HG03066 (cell line): ENCODE measurements around the gene PBXIP1.
A peak's percentile ranks its signal among the peaks of the same experiment; 100 is the strongest.

Experiments used
- ATAC-seq: cut with Tn5 transposase; IDR thresholded peaks from one replicate; pipeline ENCODE4 v1.9.1; 2021; ENCODE audit warnings: low read depth; ENCODE audit not compliant: unreplicated experiment

PBXIP1 gene

GRCh38 chr1:154973344-154974101, 17.6 kb upstream of the PBXIP1 start:
- ATAC-seq: no peak

DNA sequence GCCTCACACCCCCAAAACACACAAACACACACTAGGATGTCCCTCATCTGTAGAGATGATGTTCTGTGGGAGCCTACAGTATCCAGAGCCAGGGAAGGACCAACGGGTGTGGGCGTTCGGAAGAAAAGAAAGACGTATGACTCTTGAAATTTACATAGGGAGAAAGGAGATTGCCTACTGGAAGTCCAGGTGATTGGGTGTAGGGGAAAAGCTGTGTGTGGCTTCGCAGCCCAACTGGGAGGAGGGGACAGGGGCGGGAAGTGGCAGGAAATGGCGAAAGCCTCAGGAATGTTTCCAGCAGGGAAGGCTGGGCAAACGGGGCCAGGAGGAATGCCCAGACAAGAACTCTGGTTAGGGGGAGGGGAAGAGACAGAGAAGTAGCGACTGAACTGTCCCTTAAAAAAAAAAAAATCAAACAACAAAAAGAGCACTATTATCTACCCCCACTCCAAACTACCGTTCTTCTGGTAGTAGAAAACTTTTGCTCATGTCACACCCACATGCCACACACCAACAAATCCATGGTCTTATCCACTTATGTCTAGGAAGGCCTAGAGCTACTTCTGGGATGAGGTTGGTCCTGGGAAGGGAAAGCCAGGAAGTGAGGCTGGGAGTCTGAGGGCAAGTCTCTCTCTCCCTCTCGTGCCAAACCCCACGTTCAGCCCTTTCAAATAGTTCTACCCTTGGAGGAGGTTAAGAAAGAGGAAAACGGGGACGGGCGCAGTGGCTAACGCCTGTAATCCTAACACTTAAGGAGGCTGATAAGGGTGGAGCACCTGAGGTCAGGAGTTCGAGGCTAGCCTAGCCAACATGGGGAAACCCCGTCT, 16.8 kb upstream of the PBXIP1 start:
- no peak for ATAC-seq

GRCh38 chr1:154972213-154972516, 16.3 kb upstream of the PBXIP1 start:
- no peak for ATAC-seq

DNA sequence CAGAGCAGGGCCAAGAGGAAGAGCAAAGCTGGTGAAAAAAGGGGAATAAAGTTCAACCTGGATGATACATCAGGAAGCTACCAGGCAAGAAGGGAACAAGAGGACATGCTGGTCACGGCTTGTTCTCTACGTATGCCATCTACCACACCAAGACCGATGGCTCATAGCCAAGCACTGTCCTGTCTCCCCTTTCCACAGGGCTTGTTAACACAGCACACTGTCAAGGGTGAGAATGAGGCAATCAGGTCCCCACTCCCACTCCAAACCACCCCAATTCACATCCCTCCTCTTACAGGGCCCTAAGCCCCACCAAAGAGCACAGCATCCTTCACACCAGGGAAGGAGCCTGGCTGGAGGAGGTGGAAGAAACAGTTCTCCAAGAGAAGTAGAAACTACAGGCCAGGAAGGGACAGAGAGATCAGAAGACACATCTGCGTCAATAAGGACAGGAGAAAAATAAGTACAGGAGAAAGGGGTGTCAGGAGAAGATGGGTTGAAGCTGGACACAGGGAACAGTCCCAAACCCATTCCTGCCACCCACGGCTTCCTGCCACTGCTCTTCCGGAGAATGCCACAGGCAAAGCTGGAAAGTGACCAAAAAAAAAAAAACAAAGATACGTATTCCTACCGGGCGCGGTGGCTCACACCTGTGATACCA, 15.6 kb upstream of the PBXIP1 start:
- no peak for ATAC-seq

DNA sequence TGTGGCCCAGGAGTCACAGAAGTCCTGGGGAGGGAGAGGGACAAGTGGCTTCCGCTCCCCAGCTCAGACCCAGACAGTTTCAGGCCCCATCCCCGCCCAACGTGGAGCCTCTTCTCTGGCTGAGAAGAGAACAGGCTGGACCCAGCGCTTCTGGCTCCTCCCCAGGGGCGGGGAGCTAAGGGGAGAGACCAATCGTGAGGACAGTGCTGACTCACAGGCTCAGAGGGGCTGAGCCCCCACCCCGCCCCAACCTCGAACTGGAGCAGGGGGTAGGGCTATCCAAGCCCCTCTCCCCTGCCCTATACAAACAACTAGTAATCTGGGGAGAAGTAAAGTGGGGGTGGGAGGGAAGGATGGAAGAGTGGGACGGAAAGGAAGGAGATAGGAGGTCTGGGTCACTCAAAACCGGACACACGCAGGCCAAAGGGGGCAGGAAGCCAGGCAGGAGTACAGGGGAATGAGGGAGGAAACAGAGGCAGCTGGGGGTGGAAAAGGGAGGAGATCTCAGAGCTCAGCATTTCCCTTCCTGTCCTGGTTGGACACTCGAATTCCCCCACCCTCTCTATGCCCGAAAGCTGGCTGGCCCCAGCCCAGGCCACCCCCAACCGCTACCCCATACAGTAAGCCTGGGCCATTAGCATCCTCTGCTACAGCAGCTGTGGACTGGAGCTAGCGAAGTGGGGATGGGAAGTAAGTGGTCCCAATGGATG, 14.9 kb upstream of the PBXIP1 start, which contains the start of gene SHC1:
TSS of gene SHC1 (minus strand) at position 117 of the 710 bp plus-strand sequence. CDS start 221 bp downstream, outside the sequence.
- peak; percentile 42 for ATAC-seq

DNA sequence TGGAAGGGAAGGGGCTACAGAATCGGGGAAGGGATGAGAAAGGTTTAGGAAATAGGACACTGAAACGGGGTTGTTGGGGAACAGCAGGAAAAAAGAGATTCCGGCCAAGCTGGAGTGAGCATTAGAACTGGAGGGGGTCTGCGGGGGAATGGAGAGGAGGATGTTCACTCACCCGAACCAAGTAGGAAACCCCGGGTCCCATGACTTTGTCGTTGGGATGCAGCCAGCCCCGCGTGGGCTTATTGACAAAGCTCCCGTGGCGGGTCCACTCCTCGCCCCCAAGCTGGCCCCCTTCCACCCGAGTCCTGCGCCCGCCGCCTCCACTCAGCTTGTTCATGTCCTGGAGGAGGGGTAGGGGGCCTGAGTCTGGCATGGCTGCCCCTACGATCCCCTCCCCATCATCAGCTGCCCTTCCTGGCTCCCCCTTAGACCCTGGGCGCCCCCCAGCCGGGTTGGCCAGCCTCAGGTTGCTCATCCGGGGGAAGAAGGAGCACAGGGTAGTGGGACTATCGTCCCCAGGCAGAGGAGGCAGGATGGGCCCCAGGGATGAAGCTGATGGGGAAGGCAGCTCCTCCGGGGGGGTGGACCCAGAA, 14.1 kb upstream of the PBXIP1 start:
- ATAC-seq: no peak

DNA sequence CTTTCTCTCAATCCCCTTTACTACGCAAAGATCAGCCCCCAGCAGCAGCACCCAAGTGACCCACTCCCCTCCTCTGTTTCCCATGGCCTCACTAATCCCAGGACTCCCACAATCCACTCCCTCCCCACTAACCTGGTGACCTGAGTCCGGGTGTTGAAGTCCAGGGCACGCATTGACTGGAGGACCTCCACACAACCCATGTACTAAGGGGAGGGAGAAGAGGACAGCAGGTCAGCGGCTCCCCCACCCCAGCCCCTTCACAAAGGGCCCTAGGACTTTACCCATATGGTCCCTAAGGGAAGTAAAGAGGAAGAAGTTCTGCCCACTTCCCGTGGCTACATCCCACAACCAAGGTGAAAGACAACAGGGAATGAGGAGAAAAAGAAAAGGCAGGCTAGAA, 13.3 kb upstream of the PBXIP1 start:
- no peak for ATAC-seq

DNA sequence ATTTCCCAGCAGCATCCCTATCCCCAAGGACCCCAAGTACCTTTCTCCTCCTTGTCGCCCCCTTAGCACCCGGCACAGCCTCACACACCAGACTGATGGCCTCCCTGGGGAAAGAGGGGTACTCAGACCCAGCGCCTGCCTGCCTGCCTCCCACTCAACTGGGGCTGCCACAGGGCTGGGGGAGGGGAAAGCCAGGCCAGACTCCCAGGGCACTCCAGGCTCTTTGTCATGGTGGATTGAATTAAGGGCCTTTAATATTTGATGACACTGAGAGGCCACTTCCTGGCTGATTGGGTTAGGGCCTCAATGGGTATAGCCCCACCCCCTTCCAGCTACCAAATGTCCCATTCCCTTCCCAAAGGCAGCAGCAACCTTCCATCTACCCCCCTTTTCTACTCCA, 12.8 kb upstream of the PBXIP1 start:
- no peak for ATAC-seq

DNA sequence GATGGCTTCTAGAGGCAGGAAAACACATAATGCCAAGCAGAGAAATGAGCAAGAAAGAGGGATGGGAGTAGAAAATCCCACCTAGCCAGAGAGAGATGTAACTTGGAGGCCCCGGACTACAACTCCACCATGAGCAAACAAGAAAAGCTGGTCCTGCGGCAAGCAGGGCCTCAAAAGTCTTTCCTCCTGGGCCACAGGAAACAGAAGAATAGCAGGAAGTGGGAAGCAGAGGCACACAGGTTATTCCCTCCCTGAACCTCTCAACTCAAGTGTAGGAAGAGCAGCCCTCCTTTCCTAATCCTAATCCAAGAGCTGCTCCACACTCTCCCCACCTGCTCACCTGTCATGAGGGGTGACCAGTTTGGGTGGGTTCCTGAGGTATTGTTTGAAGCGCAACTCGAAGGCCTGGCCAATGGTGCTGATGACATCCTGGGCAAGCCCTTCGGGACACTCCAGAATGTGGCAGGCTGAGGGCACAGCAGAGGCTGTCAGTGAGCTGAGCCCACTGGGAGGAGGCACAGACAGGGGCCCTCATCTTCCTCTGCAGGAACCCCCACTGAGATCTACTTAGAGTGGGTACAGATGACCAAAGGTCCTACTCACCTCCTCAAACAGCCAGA, 11.5 kb upstream of the PBXIP1 start:
- no peak for ATAC-seq

DNA sequence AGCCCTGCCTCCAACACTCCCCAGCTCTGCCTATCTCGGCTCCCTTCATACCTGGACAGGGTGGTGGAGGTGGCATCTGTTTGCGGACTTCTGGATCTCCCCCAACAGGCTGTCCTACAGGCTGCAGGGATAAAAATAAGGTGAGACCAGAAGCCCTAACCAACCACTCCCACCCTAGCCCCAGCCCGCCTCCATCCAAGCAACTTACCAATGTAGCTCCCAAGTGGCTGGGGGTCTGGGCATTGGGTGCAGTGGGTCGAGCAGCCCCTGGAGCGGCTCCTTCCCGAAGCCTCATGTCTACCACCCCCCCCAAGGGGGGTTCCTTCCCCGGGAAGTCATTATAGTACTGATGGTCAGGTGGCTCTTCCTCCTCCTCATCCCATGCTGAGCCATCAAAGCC, 10.2 kb upstream of the PBXIP1 start:
- no peak for ATAC-seq

DNA sequence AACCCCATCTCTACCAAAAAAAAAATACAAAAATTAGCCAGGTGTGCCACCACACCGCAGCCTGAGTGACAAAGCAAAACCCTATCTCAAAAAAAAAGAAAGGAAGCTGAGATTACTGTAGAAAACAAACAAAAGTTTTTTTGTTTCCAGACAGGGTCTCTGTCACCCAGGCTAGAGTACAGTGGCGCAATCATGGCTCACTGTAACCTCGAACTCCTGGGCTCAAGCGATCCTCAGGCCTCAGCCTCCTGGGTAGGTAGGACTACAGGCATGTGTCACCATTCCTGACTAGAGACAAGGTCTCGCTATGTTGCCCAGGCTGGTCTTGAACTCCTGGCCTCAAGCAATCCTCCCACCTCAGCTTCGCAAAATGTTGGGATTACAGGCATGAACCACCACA, 8.5 kb upstream of the PBXIP1 start:
- ATAC-seq: no peak

- ATAC-seq: no peak
Observed at GRCh38 chr1:154963643-154964042, 7.7 kb upstream of the PBXIP1 start.

DNA sequence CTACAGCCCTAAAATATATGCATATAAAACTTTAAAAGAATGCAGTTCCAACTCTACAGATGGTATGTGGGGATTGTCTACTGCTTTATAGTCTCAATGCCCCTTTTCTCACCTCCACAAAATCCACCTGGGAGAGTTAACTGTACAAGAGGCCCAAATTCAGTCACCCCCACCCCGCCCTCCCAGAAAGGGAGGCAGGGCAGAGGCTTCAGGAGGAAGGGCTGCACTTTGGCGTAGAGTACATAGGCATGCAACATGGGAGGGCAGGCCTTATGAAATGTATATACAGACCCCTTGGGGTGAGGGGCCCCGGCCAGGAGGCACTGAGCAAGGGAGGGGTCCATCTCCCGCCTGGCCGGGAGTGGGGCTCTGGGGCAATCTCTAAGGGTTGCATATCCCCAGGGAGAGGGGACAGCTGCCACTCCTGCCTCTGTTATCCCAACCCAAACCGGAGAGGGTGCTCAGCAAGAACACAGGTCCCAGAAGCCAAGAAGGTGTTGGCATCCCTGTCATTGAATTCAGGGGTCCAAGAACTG, 7.0 kb upstream of the PBXIP1 start:
- ATAC-seq: no peak

DNA sequence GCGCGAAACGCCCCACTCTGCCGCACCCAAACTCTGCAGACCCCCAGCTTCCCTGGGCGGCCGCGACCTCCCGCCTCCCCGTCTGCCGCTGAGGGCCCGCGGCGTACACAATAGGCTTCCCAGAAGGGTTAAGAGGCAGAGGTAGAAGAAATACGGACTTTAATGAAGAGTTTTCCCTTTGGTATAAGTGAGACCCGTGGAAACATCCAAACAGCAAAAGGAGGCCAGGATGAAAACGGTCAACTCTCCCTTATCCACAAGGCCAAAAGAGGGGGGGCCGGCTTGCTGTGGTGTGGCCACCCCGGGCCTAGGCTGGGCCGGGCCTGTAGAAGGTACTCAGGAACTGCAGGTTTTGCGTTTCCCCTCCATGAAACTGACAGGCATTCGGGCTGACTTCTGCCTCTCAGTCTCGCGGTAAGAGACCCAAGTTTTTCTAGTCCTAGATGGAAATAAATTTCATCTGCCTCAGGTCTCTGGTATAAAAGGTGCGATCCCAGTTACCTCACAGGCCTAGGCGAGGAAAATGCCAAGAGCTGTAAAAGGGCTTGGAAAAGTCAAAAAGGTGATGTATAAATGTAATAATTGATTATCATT, 6.4 kb upstream of the PBXIP1 start:
- ATAC-seq: peak; percentile 18

DNA sequence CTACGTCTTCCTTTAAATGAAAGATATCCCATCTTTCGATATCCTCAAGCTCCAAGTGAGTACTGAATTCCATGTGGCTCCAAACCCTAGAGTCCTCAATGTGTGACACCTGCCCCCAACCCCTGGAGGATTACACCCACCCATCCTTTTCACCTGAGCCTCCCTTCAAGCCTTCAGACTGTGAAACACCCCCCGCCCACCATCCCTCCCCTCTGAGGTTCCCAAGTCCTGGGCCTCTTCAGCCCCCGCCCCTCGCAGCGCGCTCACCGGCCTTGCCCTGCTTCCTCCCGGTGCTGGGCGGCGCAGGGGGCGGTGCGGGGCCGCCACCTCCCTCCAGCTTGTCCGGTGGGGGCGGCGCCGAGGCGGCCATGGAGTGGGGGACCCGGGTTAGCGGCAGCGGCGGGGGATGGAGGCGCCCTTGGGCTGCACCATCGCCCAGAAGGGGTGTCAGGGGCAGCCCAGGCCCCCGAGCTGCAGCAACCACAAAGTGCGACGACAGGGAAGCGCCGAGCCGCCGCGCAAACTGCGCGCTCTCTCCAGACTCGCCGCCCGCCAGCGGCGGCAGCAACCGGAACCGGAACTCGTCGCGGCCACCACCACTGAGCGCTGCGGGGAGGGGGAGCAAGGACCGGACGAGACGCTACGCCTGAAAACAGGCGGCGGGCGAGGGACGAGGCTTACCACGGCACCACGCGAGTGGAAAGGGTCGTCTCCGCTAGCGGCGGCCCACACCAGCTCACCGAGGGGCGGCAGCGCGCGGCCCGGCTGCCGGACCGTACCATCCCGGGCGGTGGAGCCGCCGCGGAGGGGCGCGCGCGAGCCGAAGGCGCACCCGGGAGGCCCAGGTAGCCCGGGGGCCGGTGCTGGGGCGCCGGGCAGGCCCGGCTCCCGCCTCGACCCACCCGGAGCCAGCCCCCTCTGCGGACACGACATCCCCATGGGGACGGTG, 5.6 kb upstream of the PBXIP1 start, which contains the start of gene PYGO2:
TSS of gene PYGO2 (minus strand) at position 576 of the 949 bp plus-strand sequence. CDS start at position 370, 206 bp downstream.
- ATAC-seq: peak; percentile 69

DNA sequence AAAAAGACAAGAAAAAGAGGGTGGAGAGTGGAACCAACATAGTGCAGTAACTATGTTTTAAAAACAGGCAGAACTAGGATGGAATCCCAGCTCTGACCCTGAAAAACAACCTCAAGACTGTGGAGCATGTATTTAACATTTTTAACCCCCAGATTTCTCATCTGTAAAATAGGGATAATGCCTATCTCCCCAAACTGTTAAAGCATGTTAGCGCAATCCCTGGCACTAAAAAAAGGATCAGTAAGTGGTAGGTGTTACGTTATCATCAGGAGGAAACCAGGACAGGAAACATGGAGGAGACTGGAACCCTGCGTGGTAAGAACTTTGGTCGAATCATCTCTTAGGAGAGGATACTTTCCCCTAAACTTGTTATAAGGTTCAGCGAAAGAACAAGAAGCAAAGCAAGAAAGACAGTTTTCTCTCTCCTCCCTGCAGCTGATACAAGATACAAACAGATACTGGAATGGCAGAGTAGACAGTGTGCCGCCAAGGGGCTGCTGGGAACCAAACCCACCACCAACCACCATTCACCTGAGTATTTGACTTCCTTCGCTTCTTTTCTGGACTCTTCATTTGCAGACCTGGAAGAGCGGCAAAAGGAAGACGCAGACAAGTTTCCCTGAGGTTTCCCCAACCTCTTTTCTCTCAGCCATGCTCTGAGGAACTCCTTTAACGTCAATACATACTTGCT, 4.7 kb upstream of the PBXIP1 start:
- ATAC-seq: no peak

DNA sequence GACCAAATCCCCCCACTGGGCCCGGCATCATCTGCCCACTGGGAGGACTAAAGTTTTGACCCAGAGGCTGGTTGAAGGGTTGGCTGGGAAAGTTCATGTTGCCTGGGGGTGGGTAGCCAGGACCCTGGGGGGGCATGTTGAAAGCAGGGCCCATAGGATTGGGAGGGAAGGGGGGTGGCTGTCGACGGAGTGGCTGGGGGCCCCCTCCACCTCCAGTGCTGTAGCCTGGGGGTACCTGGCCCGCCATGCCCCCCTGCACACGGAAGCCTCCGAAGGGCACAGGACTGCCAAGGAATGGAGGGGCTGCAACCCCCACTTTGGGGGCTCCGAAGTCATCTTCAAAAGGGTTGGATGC, 3.5 kb upstream of the PBXIP1 start:
- ATAC-seq: no peak
